SK-N-SH (cell line): ENCODE measurements around the gene HSF4.

Experiments used
- CTCF ChIP-seq: fragments of 200-600 bp; sonication (generic); IDR thresholded peaks from 2 replicates; pipeline ENCODE4 v1.6.1; 2017; ENCODE audit warnings: antibody characterized with exemption, mild to moderate bottlenecking, moderate library complexity
- EZH2phosphoT487 ChIP-seq: fragments of 200-600 bp; sonication (generic); IDR thresholded peaks from 2 replicates; pipeline ENCODE4 v1.6.1; 2017; ENCODE audit warnings: low read depth, mixed run types, mild to moderate bottlenecking, antibody characterized with exemption, moderate library complexity, borderline replicate concordance
- MAX ChIP-seq: IDR thresholded peaks from 2 replicates; pipeline ENCODE4 v1.4.0; 2012; ENCODE audit warnings: low read depth
- NRF1 ChIP-seq: IDR thresholded peaks from 2 replicates; pipeline ENCODE4 v1.6.1; 2012; ENCODE audit warnings: low read depth, mild to moderate bottlenecking, low read length
- POLR2AphosphoS5 ChIP-seq: IDR thresholded peaks from 2 replicates; pipeline ENCODE4 v1.6.1; 2012; ENCODE audit warnings: low read depth, low read length
- SIN3A ChIP-seq: IDR thresholded peaks from 2 replicates; pipeline ENCODE4 v1.6.1; 2012; ENCODE audit warnings: low read depth, mild to moderate bottlenecking, low read length, moderate library complexity, borderline replicate concordance
- SMC3 ChIP-seq: IDR thresholded peaks from 2 replicates; pipeline ENCODE4 v1.6.1; 2012; ENCODE audit warnings: low read depth, low read length, improper control_type of control experiment
- TCF12 ChIP-seq: IDR thresholded peaks from 2 replicates; pipeline ENCODE4 v1.4.0; 2012
- USF2 ChIP-seq: fragments of 150-350 bp; IDR thresholded peaks from 2 replicates; pipeline ENCODE4 v1.6.1; 2017; ENCODE audit warnings: antibody characterized with exemption, low read length, low read depth, borderline replicate concordance
- YY1 ChIP-seq: IDR thresholded peaks from 2 replicates; pipeline ENCODE4 v1.4.0; 2012; ENCODE audit warnings: low read depth, mild to moderate bottlenecking

DNA sequence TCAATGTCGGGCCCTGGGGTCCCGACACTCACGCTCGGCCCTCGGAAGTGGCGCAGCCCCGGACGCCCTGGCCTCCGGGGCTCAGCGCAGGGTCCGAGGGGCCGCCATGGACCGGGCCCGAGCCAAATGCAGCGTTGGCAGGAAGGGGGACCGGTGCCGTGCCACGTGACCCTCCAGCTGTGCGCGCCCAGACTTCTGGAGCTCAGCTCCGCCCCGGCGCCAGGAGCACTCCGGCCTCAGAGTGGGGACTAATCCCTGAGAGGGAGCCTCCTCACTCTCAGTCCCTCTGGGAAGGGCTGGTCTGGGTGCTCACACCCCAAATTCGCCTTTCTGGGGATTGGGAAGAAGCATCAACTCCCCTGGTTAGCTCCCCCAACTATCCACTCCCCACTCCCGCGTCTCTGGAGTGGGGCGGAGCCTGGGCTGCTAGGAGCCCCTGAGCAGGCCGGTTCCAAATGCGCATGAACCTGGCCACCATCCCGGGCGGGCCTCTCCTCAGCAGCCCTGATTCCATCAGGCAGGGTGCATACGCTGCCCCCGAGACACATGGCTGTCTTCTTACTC lies 13.6 kb upstream of the HSF4 start, which contains the start of gene B3GNT9:
- no peak for TF ChIP-seq CTCF
- peak; percentile 57 for TF ChIP-seq NRF1
- TF ChIP-seq USF2 = peak; percentile 59; the same call in 1 of the 2 replicates
- 0 out of 2 replicates have a peak, but pooled peaks have one; percentile 3 for TF ChIP-seq TCF12
- no peak for TF ChIP-seq EZH2phosphoT487
- TF ChIP-seq MAX = peak; percentile 63; the same call in 1 of the 2 replicates
- no peak for TF ChIP-seq SMC3
- TF ChIP-seq POLR2AphosphoS5 = peak; percentile 10; the same call in 1 of the 2 replicates
- peak; percentile 14; the same call in 1 of the 2 replicates for TF ChIP-seq SIN3A
- peak; percentile 63 for TF ChIP-seq YY1
